ENCODE measurements around the gene YWHAE. TPM values are rescaled to one million over a fixed set of nuclear protein-coding genes. Genes with fewer than 3 reads are reported as not detected.
A peak's percentile ranks its signal among the peaks of the same experiment; 100 is the strongest.
"Not testable (repeated sequence)": the region's sequence is repeated elsewhere in the genome, so short reads cannot be mapped to it uniquely, and the experiment has no call there.

Gene YWHAE
- total and polyA plus RNA-seq, 7 donors = 641 to 927 (median 820) TPM

GRCh38 chr17:1384905-1385435 is 15.1 kb downstream of the YWHAE start:
- Histone ChIP-seq H3K4me3 (peak overlapping the region; percentile 15), H3K27me3 (ENCODE audit: insufficient read depth in 3 of 3, low read length in 2 of 3) (no peaks in the 10 kb centered on the region), H3K36me3 (ENCODE audit: insufficient read depth in 1 of 2, low read depth in 1 of 2) (no peaks in the 10 kb centered on the region), H3K9me3 (no peaks in the 10 kb centered on the region), H3K4me1 (peaks cover 75% of the 10 kb centered on the region), H3K27ac (peak overlapping the region; percentile 51)
- WGBS, 3 donors = 0 to 15% (median 6%) methylated on average over 1 of the region's 1 CpG
- DNase-seq (no peak), ATAC-seq (peak in 2 of 4 donors; percentile 45 to 48)
- intact Hi-C loops (cut with DNase I) = no loop called here
- TF ChIP-seq CTCF (IDR thresholded peaks at IDR 0.05) = no peak

GRCh38 chr17:1379930-1380313 is 20.1 kb downstream of the YWHAE start:
- ATAC-seq = no peak
- intact Hi-C loops (cut with DNase I) = no loop called here

GRCh38 chr17:1379208-1379929 is 20.7 kb downstream of the YWHAE start:
- peaks cover 87% of the 10 kb centered on the region for H3K4me1 ChIP-seq
- DNase-seq = no peak
- peak overlapping the region; percentile 64 for H3K27ac ChIP-seq
- no peak for TF ChIP-seq CTCF (IDR thresholded peaks at IDR 0.05)
- H3K9me3 ChIP-seq = no peaks in the 10 kb centered on the region
- WGBS, 3 donors = 71 to 83% (median 74%) methylated on average over 11 of the region's 11 CpGs
- intact Hi-C loops (cut with DNase I) = no loop called here
- H3K4me3 ChIP-seq = no peak overlapping the region
- ATAC-seq = no peak
- H3K27me3 ChIP-seq (ENCODE audit: insufficient read depth in 3 of 3, low read length in 2 of 3) = no peaks in the 10 kb centered on the region
- H3K36me3 ChIP-seq (ENCODE audit: insufficient read depth in 1 of 2, low read depth in 1 of 2) = no peaks in the 10 kb centered on the region

More at GRCh38 chr17:1379930-1380313, 20.1 kb downstream of the YWHAE start:
- Histone ChIP-seq H3K27ac (peak overlapping the region; percentile 64), H3K9me3 (no peaks in the 10 kb centered on the region), H3K36me3 (ENCODE audit: insufficient read depth in 1 of 2, low read depth in 1 of 2) (no peaks in the 10 kb centered on the region), H3K4me1 (peaks cover 86% of the 10 kb centered on the region), H3K4me3 (no peak overlapping the region), H3K27me3 (ENCODE audit: insufficient read depth in 3 of 3, low read length in 2 of 3) (no peaks in the 10 kb centered on the region)
- WGBS, 3 donors = 49 to 63% (median 54%) methylated on average over 10 of the region's 10 CpGs
- TF ChIP-seq CTCF (IDR thresholded peaks at IDR 0.05) = no peak
- DNase-seq = no peak

- H3K9me3 ChIP-seq; H3K36me3 ChIP-seq (ENCODE audit: insufficient read depth in 1 of 2, low read depth in 1 of 2); DNase-seq; H3K4me3 ChIP-seq; intact Hi-C loops (cut with DNase I); H3K27me3 ChIP-seq (ENCODE audit: insufficient read depth in 3 of 3, low read length in 2 of 3); ATAC-seq: not testable (repeated sequence)
- WGBS, 3 donors = 62 to 77% (median 64%) methylated on average over 10 of the region's 10 CpGs
- H3K4me1 ChIP-seq = peaks cover 89% of the 10 kb centered on the region
- H3K27ac ChIP-seq = peak overlapping the region; percentile 64
Observed at GRCh38 chr17:1378476-1378860, 21.6 kb downstream of the YWHAE start.

- ATAC-seq (no peak), DNase-seq (no peak)
- Histone ChIP-seq H3K36me3 (ENCODE audit: insufficient read depth in 1 of 2, low read depth in 1 of 2) (peaks cover 0 to 10% of the 10 kb centered on the region in 2 donors), H3K27me3 (ENCODE audit: insufficient read depth in 3 of 3, low read length in 2 of 3) (no peaks in the 10 kb centered on the region), H3K27ac (peak overlapping the region; percentile 1), H3K4me1 (peaks cover 90% of the 10 kb centered on the region), H3K4me3 (no peak overlapping the region), H3K9me3 (no peaks in the 10 kb centered on the region)
- no peak for TF ChIP-seq CTCF (IDR thresholded peaks at IDR 0.05)
- 57 to 73% (median 64%) methylated on average over 3 of the region's 3 CpGs for WGBS, 3 donors
- intact Hi-C loops (cut with DNase I) = no loop called here
Observed at GRCh38 chr17:1377334-1377733, 22.7 kb downstream of the YWHAE start.

Measured in psoas muscle (tissue), 8 donors.